ENCODE results near the gene DEXI. TPM values are rescaled to one million over a fixed set of nuclear protein-coding genes. Genes with fewer than 3 reads are reported as not detected.
A peak's percentile ranks its signal among the peaks of the same experiment; 100 is the strongest.
"Not testable (repeated sequence)": the region's sequence is repeated elsewhere in the genome, so short reads cannot be mapped to it uniquely, and the experiment has no call there.

Gene DEXI
- total and polyA plus RNA-seq, 2 of the 13 experiments (the other 11 are each of a cell fraction or from before 2014, with no cell fraction given), result 51.5 to 70.4 TPM

DNA sequence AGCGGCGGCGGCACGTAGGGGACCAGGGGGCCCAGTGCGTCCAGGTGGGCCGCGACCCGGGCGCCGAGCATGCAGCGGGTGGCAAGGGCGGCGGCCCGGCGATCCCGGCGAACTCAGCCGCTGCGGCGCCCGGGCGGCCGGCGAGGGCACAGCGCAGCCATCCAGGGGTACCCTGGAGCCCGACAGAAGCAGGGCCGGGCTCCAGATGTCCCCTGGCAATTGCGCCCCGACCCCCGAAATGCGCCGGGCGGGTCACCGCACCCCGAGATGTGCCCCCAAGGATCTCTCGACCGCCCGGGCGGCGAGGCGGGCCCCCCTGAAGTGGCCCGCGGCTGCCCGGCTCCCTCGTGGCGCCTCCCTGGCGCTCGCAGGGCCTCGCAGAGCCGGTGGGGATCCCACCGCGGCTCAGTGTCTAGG, 325 bp downstream of the DEXI start (continued):
- TF ChIP-seq, protein P1, sequence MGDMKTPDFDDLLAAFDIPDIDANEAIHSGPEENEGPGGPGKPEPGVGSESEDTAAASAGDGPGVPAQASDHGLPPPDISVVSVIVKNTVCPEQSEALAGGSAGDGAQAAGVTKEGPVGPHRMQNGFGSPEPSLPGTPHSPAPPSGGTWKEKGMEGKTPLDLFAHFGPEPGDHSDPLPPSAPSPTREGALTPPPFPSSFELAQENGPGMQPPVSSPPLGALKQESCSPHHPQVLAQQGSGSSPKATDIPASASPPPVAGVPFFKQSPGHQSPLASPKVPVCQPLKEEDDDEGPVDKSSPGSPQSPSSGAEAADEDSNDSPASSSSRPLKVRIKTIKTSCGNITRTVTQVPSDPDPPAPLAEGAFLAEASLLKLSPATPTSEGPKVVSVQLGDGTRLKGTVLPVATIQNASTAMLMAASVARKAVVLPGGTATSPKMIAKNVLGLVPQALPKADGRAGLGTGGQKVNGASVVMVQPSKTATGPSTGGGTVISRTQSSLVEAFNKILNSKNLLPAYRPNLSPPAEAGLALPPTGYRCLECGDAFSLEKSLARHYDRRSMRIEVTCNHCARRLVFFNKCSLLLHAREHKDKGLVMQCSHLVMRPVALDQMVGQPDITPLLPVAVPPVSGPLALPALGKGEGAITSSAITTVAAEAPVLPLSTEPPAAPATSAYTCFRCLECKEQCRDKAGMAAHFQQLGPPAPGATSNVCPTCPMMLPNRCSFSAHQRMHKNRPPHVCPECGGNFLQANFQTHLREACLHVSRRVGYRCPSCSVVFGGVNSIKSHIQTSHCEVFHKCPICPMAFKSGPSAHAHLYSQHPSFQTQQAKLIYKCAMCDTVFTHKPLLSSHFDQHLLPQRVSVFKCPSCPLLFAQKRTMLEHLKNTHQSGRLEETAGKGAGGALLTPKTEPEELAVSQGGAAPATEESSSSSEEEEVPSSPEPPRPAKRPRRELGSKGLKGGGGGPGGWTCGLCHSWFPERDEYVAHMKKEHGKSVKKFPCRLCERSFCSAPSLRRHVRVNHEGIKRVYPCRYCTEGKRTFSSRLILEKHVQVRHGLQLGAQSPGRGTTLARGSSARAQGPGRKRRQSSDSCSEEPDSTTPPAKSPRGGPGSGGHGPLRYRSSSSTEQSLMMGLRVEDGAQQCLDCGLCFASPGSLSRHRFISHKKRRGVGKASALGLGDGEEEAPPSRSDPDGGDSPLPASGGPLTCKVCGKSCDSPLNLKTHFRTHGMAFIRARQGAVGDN (CRISPR knock-in tag; IDR thresholded peaks at IDR 0.05), result peak; percentile 79
- TF ChIP-seq HOXD1 (CRISPR knock-in tag; IDR thresholded peaks at IDR 0.05) (0 out of 2 replicates have a peak, but pooled peaks have one; percentile 5), ZFY (CRISPR knock-in tag; IDR thresholded peaks at IDR 0.05) (peak; percentile 75), ZZZ3 (CRISPR knock-in tag; IDR thresholded peaks at IDR 0.05; ENCODE audit: borderline replicate concordance) (peak; percentile 11; the same call in 1 of the 2 replicates), ZNF777 (CRISPR knock-in tag; IDR thresholded peaks at IDR 0.05) (peak; percentile 36; the same call in 1 of the 2 replicates), RAD21 (CRISPR knock-in tag; IDR thresholded peaks at IDR 0.05) (peak; percentile 37), NR2F1 (CRISPR knock-in tag; IDR thresholded peaks at IDR 0.05) (0 out of 4 replicates have a peak, but pooled peaks of 1 of the 2 experiments have one; percentile 4), NONO (CRISPR knock-in tag; conservative IDR thresholded peaks at IDR 0.05) (0 out of 2 replicates have a peak, but pooled peaks have one; percentile 17), PHF8 (CRISPR knock-in tag; IDR thresholded peaks at IDR 0.05) (peak; percentile 69; the same call in 1 of the 2 replicates), ZNF431 (CRISPR knock-in tag; IDR thresholded peaks at IDR 0.05; ENCODE audit: borderline replicate concordance, low read depth) (peak; percentile 41; the same call in 1 of the 2 replicates), HES4 (CRISPR knock-in tag; IDR thresholded peaks at IDR 0.05; ENCODE audit: borderline replicate concordance) (peak; percentile 37; the same call in 1 of the 2 replicates), ZNF607 (CRISPR knock-in tag; IDR thresholded peaks at IDR 0.05; ENCODE audit: borderline replicate concordance) (peak; percentile 39; the same call in 1 of the 2 replicates), ZNF30 (CRISPR knock-in tag; IDR thresholded peaks at IDR 0.05) (peak; percentile 15; the same call in 1 of the 2 replicates), NR2C2 (CRISPR knock-in tag; IDR thresholded peaks at IDR 0.05; ENCODE audit: borderline replicate concordance) (0 out of 2 replicates have a peak, but pooled peaks have one; percentile 16), JUN (CRISPR knock-in tag; IDR thresholded peaks at IDR 0.05) (0 out of 2 replicates have a peak, but pooled peaks have one; percentile 35), ZNF709 (CRISPR knock-in tag; IDR thresholded peaks at IDR 0.05) (0 out of 2 replicates have a peak, but pooled peaks have one; percentile 13), TCF12 (CRISPR knock-in tag; IDR thresholded peaks at IDR 0.05) (peak; percentile 46; the same call in 1 of the 2 replicates)
- TF ChIP-seq, protein P2, sequence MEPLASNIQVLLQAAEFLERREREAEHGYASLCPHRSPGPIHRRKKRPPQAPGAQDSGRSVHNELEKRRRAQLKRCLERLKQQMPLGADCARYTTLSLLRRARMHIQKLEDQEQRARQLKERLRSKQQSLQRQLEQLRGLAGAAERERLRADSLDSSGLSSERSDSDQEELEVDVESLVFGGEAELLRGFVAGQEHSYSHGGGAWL (CRISPR knock-in tag; IDR thresholded peaks at IDR 0.05), result peak; percentile 66
- TF ChIP-seq, protein P3, sequence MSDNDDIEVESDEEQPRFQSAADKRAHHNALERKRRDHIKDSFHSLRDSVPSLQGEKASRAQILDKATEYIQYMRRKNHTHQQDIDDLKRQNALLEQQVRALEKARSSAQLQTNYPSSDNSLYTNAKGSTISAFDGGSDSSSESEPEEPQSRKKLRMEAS (IDR thresholded peaks at IDR 0.05), result 0 out of 2 replicates have a peak, but pooled peaks have one; percentile 14
- TF ChIP-seq, protein P4, sequence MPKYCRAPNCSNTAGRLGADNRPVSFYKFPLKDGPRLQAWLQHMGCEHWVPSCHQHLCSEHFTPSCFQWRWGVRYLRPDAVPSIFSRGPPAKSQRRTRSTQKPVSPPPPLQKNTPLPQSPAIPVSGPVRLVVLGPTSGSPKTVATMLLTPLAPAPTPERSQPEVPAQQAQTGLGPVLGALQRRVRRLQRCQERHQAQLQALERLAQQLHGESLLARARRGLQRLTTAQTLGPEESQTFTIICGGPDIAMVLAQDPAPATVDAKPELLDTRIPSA (CRISPR knock-in tag; IDR thresholded peaks at IDR 0.05; ENCODE audit: borderline replicate concordance), result 0 out of 2 replicates have a peak, but pooled peaks have one; percentile 64
- TF ChIP-seq NONO, TCF12 (IDR thresholded peaks at IDR 0.05): not testable (repeated sequence)
- TF ChIP-seq, protein P5, sequence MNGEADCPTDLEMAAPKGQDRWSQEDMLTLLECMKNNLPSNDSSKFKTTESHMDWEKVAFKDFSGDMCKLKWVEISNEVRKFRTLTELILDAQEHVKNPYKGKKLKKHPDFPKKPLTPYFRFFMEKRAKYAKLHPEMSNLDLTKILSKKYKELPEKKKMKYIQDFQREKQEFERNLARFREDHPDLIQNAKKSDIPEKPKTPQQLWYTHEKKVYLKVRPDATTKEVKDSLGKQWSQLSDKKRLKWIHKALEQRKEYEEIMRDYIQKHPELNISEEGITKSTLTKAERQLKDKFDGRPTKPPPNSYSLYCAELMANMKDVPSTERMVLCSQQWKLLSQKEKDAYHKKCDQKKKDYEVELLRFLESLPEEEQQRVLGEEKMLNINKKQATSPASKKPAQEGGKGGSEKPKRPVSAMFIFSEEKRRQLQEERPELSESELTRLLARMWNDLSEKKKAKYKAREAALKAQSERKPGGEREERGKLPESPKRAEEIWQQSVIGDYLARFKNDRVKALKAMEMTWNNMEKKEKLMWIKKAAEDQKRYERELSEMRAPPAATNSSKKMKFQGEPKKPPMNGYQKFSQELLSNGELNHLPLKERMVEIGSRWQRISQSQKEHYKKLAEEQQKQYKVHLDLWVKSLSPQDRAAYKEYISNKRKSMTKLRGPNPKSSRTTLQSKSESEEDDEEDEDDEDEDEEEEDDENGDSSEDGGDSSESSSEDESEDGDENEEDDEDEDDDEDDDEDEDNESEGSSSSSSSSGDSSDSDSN (CRISPR knock-in tag; IDR thresholded peaks at IDR 0.05), result peak; percentile 58; the same call in 1 of the 2 replicates
